Left cardiac atrium (tissue), 4 donors: ENCODE data around the gene PRKN. TPM values are rescaled to one million over a fixed set of nuclear protein-coding genes. Genes with fewer than 3 reads are reported as not detected.
A peak's percentile ranks its signal among the peaks of the same experiment; 100 is the strongest.

ENCODE experiments used
- ATAC-seq, 2 donors: fragments of 200-7000 bp; cut with Tn5 transposase; one replicate each; pipeline ENCODE4 v1.9.1; 2020; ENCODE audit warnings: mild to moderate bottlenecking in 2 of 2, moderate library complexity in 2 of 2
- DNase-seq: peaks from one replicate; pipeline ENCODE4 v3.0.0-alpha.2; 2020
- intact Hi-C, 2 donors: fragments of 100-400 bp; cut with DNase I; formaldehyde crosslinking; loops; one replicate each; pipeline versions ENCODE4 v1.14.1 to v1.15.1; 2022 to 2023
- total RNA-seq, 2 donors: library from RNA; stranded (reverse); fragmentation: NEBNext Ultra II Directional; extraction: Animal tissue kit (Norgen Biotek cat#: 25700); gene quantifications; one replicate each; pipeline ENCODE4 v1.2.1, GENCODE V29; 2021
- donor health status: DM: no; HTN: yes; CAD: no.
- donor health status: DM: no; HTN: yes; CAD: no; lungs with severe emphysema.
- donor health status: DM: yes; HTN: yes; CAD: no.
- donor health status: Dilated cardiomyopathy.

PRKN gene
- total RNA-seq, 2 donors from 2014 or later, result 13.8 to 22.2 TPM

DNA sequence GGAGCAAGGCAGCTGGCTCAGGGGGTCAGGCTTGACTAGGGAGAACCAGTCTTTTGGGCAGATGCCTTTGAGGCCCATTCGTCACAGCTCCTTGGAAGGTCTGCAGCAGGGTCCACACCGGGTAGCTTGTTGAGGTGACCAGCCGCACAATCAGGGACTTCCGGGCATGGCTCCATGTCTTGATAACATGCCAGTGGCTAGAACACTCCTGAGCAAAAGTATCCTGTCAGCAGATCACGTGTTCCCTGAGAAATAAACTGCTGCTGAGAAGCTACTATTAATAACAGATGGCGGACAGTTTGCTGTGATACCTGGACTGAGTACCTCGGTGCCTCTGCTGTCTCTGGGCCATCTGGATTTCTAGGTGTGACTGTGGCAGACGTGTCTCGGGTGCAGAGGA is 235.9 kb downstream of the PRKN start:
- ATAC-seq, result peak; percentile 46 to 54
- intact Hi-C loops, result no loop called here
- DNase-seq, result no peak

GRCh38 chr6:162489101-162489976 is 238.2 kb downstream of the PRKN start:
- DNase-seq, result no peak
- ATAC-seq, result no peak
- intact Hi-C loops, result no loop called here

DNA sequence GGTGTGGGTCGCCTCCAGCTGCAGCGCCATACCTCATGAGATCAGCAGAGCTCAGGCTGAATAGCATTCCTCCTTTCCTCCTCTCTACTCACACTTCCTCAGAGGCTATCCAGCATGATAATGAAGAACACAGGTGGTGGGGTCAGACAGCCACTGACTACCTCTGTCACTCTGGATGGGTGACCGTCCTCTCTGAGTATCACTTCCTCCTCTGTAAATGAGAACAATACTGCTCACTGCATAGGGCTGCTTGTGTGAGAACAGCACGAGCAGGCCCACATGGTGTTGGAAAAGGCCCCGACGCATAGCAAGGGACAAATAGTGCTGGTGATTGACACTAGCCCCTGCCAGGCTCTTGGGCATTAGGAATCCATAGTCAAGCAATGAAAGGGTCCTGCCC is 239.1 kb downstream of the PRKN start:
- intact Hi-C loops, result no loop called here
- ATAC-seq (no peak), DNase-seq (no peak)

DNA sequence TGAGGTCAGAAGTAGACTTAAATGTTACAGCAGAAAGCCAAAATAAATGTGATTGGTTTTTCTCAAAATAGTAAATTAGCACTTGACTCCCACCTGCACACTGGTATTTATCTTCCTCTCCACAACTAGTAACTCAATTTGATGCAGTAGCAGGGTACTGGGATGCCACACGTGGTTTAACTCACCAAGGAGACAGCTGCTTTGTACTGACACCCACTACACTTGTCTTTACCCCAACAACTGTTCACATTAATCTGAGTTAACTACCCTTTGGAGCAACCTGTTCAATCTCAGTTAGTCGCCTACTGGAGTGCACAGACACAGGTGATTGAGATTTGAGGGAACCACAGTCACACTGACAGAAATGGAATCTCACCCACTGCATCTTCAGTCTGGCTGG is 242.1 kb downstream of the PRKN start:
- intact Hi-C loops, result no loop called here
- DNase-seq (no peak), ATAC-seq (peak in 1 of 2 donors; percentile 19)

DNA sequence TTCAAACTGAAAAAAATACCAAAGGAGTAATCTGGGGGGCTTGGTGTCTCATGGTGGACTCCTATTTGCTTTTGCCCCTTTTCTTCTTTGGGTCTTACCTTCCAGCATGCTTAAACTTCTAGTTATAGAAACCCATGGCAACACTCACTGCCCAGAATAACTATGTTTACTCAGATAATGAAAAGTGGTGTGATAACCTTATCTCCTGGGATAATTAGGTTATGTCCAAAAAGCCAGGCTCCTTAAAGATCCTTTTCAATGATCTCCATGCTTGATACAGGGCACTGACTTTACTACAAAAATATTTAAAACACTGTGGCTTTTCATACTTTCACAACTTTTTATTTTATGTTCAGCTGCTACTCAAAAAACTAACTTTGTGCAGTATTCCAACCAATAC is 245.6 kb downstream of the PRKN start:
- intact Hi-C loops, result no loop called here
- ATAC-seq (no peak), DNase-seq (no peak)

- intact Hi-C loops, result no loop called here
- DNase-seq, result no peak
Measured at GRCh38 chr6:162481320-162481719, 246.2 kb downstream of the PRKN start.

DNA sequence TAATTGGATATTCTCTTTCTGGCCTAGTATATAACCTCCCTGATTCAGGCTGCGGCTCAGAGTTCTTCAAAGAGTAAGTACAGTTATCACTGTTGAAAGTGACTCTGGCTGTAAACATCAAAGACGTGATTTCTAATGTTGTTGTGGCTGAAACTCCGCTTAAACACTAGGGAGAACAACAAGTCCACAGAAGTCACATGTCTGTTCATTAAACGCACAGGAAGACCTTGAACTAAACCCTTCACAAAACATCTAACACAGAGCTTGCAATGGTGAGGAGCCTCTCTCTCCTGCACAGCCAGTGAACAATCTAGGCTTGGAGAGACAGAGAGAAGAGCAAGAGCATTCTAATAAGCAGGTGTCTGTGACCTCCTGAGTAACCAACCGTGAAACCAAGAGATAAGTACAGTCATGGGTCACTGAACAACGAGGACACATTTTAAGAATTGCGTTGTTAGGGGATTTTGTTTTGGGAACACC is 249.3 kb downstream of the PRKN start:
- no peak for DNase-seq
- no peak for ATAC-seq
- intact Hi-C loops, result no loop called here

More at GRCh38 chr6:162481320-162481719, 246.2 kb downstream of the PRKN start:
- no peak for ATAC-seq

GRCh38 chr6:162474722-162475121 is 252.8 kb downstream of the PRKN start:
- intact Hi-C loops, result no loop called here
- ATAC-seq (no peak), DNase-seq (no peak)

GRCh38 chr6:162471842-162472241 is 255.7 kb downstream of the PRKN start:
- intact Hi-C loops, result no loop called here
- DNase-seq (no peak), ATAC-seq (no peak)

GRCh38 chr6:162468326-162468725 is 259.2 kb downstream of the PRKN start:
- intact Hi-C loops, result no loop called here

GRCh38 chr6:162467679-162468078 is 259.9 kb downstream of the PRKN start:
- intact Hi-C loops, result no loop called here

More at GRCh38 chr6:162468326-162468725, 259.2 kb downstream of the PRKN start:
- DNase-seq (peak; percentile 31), ATAC-seq (peak; percentile 85 to 90)

DNA sequence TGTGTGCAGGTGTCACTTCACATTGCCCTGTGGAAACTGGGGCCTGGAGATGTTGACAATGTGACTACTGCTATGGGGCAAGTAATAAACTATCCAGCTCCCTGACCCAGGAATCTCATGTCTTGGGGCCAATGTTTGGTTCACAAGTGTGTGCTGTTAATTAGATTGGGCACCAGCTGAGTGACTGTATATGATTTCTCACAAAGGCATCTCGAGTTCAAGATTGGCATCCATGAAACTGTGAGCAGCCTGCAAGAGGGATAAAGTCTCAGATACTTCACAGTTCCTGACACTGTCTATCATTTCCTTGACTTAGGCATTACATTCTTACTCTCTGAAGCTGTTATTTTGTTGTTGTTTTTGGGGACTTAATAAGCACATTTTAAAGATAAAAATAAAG is 264.0 kb downstream of the PRKN start:
- intact Hi-C loops, result no loop called here
- no peak for ATAC-seq
- DNase-seq, result no peak

More at GRCh38 chr6:162467679-162468078, 259.9 kb downstream of the PRKN start:
- DNase-seq (peak; percentile 50), ATAC-seq (peak; percentile 87 to 93)

- intact Hi-C loops, result no loop called here
- DNase-seq, result no peak
- no peak for ATAC-seq
Measured at GRCh38 chr6:162459985-162460384, 267.6 kb downstream of the PRKN start.

DNA sequence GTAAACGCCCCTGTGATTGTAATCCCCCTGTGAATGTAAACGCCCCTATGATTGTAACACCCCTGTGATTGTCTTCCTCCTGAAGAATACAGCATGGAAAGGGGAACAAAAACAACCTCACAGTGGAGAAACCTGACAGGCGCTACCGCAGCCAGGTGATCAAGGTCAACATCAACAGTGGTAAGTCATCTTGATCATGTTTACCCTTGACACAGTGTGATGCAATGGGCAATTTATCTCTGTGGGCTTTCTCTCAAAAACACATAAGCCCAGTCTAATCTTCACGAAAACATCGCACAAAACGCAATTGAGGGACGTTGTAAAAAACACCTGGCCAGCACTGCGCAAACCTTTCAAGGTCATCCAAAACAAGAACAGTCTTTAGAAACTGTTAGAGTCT is 277.2 kb downstream of the PRKN start:
- DNase-seq (no peak), ATAC-seq (no peak)
- intact Hi-C loops, result no loop called here

DNA sequence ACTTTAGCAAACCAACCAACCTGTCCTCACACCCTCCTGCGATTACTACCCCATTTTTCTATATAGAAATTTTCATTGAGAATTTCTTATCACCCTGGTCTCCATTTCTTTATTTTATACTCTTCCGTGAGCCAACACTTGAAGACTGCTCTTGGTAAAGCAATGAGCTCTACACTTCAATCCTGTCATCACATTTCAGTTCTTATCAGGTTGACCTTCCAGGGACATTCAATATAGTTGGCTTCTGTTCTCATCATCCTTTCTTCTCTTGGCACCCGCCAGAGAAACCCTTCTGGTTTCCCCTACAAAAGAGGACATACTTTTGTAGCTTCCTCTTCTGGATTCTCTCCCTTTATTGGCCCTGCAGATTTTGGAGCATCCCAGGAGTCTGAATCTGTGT is 279.3 kb downstream of the PRKN start:
- DNase-seq, result no peak
- ATAC-seq, result peak; percentile 59 to 70
- intact Hi-C loops, result no loop called here

- intact Hi-C loops, result loop anchor here in 1 of 2 donors (5.0 kb wide), 1 partner anchor 294 kb away; no protein-coding TSS in a partner anchor
- ATAC-seq, result peak in 1 of 2 donors; percentile 56
Measured at GRCh38 chr6:162443101-162443500, 284.5 kb downstream of the PRKN start.

DNA sequence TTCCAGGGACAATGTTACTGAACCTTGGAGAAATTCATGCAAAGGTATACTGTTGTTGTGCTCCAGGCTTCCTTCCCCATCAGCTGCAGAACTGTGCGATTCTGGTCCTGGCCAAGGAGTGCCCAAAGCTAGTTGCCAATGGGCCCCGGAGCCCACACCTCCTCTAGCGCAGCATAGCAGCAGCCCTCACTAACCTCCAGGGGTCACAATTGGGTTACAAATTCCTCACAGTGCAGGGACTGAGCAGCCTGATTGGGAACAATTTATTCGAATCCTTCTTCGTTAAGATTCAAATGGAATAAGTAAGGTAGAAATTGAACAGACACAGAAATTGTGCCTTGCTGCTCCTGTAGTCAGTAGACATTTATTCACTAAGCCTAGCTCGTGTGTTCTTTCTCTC is 284.9 kb downstream of the PRKN start:
- ATAC-seq (peak; percentile 65 to 77), DNase-seq (no peak)
- intact Hi-C loops, result loop anchor here in 1 of 2 donors (5.0 kb wide), 1 partner anchor 295 kb away; no protein-coding TSS in a partner anchor

More at GRCh38 chr6:162443101-162443500, 284.5 kb downstream of the PRKN start:
- DNase-seq, result no peak

- intact Hi-C loops, result loop anchor here in 1 of 2 donors (5.0 kb wide), 1 partner anchor 295 kb away; no protein-coding TSS in a partner anchor
- ATAC-seq (no peak), DNase-seq (no peak)
Measured at GRCh38 chr6:162441991-162442390, 285.6 kb downstream of the PRKN start.

- DNase-seq, result no peak
- no peak for ATAC-seq
- intact Hi-C loops, result no loop called here
Measured at GRCh38 chr6:162438980-162439379, 288.6 kb downstream of the PRKN start.

DNA sequence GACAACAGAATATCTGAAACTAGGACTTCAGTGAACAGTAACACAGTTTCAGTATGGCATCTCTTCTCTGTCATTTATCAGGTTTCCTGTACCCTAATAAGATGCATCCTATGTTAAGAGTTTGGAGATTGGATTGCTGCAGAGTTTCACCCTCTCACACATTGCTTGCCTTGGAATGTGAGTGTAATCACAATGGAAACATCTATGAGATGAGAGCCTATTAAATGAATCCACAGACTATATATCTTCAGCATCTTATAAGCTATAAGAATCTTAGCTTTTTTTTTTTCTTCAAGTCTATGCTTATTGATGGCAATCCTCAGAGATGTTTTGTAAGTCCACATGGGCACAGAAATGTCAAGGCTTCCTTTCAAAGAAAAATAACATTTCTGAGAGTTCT is 292.5 kb downstream of the PRKN start:
- intact Hi-C loops, result no loop called here
- no peak for DNase-seq
- no peak for ATAC-seq

DNA sequence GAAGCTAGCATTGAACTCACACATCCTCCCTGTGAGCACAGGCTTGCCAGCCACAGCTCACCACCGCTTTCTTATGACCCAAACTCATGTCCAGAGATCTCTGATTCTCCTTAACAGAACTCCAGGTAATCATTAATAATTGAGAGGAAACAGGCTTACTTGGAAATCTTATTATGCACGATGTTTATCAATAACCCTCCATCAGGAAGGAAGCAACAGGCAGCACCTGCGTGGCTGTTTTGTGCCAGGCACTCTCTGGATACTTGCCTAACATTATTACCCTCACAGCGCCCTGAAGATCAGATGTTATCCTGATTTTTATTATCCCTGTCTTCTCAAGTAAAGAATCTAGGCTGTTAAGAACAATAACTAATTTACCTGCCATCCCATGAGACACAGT is 306.6 kb downstream of the PRKN start:
- DNase-seq (no peak), ATAC-seq (no peak)
- intact Hi-C loops, result no loop called here
